ENCODE data around the gene ARHGAP25.

The ARHGAP25 gene

GRCh38 chr2:68835621-68836020 is 101.0 kb downstream of the ARHGAP25 start:
- DNase-seq, result no peak

- DNase-seq, result peak; percentile 90
Observed at GRCh38 chr2:68837164-68837860, 102.7 kb downstream of the ARHGAP25 start.

GRCh38 chr2:68837861-68838341 is 103.3 kb downstream of the ARHGAP25 start:
- no peak for DNase-seq

GRCh38 chr2:68838641-68839040 is 104.0 kb downstream of the ARHGAP25 start:
- DNase-seq, result no peak

DNA sequence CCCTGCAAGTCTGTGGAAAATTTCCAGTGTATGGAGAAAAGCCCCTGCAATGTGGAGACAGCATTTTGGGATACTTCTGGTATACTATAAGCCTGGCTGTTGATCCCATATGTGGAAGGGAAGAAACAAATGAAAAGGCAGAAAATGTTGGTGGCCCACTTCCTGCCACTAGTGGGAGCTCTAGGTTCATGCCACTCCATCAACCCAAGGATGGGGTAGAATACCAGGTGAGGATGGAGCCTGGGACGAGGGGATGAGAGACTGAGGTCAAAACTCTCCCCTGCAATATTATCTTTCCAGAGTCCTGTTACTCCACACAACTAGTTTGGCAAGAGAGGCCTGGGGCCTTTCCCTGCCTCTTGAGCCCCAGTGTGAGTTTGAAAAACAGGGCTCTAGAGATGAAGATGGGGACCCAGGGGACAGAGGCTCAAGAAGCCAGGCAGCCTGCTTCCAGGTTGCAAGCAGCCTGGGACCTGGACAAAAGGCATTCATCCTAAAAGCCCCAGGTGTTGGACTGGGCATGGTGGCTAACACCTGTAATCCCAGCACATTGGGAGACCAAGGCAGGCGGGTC is 104.7 kb downstream of the ARHGAP25 start:
- peak; percentile 81 for DNase-seq

- no peak for DNase-seq
Observed at GRCh38 chr2:68845043-68845442, 110.4 kb downstream of the ARHGAP25 start.

DNA sequence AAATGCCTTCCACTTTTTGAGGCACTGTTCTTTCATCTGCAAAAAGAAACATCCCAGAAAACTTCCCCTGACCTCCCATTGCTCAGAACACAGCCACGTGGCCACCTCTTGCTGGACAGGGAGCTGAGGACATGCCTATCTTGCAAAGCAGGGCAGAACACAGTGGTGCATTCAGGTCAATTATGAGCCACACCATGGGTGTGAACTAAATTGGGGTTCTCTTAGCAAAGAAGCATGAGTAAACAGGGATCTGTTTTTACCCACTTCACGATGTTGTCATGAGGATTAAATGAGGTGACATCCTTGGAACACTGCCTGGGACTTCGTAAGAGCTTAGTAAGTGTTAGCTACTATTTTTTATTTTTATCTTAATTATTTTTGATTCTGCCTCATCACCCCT is 111.5 kb downstream of the ARHGAP25 start:
- no peak for DNase-seq

- peak; percentile 58 for DNase-seq
Observed at GRCh38 chr2:68847751-68848150, 113.1 kb downstream of the ARHGAP25 start.

DNA sequence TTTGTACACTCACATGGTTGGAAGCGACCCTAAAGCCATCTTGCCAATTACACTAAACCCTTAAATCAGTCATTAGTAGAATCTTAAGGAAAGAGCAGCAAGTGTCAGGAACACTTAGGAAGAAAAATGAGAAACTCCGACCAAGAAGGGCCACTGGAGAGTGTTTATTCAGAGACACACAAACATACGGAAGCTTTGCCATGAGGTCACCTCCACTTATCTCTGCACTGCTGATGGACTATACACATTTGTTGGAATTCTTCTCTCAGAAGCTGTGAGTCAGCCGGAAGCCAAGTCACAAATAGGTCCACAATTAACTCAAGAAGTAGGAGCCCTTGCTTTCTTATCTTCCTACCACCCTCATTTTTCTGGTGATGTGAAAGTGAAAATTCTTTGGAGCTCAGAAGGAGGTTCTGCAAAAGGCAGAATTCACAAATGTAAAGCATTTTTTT is 115.0 kb downstream of the ARHGAP25 start:
- peak; percentile 89 for DNase-seq

- DNase-seq, result no peak
Observed at GRCh38 chr2:68850524-68850923, 115.9 kb downstream of the ARHGAP25 start.

DNA sequence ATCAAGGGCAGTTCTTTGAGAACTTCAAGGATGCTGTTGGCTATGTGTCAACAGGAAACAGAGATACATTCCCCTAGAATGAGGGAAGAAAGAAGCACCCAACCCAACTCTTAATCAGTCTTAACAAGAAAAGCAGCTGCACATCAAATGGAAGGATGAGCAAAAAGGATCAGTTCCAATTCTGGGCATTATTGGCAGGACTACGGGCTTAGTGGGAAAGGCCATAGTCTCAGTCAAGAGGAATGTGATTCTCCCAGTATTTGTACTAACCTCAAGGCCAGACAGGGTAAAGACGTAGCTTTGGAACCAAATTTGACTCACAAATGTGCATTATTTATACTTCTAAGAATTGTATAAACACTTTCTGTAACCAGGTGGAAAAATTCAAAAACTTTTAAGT is 118.4 kb downstream of the ARHGAP25 start:
- no peak for DNase-seq

DNA sequence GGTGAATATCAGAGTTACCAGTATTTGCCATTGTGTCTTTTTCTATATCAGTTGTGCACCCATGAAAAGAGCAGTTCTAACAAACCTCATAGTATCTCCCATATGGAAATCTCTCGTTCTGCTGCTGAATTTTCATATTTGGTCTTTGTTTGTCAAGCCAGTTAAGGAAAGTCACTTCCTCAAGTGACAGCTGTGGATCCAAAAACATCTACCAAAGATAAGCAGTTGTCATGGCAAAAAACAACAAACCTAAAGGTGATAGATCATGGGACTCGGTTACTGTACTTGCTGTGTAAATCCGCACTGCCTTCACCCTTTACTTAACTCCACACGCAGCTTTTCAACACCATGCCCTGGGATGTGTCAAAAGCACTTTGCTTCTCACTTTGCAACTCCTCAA is 119.3 kb downstream of the ARHGAP25 start:
- DNase-seq, result no peak

DNA sequence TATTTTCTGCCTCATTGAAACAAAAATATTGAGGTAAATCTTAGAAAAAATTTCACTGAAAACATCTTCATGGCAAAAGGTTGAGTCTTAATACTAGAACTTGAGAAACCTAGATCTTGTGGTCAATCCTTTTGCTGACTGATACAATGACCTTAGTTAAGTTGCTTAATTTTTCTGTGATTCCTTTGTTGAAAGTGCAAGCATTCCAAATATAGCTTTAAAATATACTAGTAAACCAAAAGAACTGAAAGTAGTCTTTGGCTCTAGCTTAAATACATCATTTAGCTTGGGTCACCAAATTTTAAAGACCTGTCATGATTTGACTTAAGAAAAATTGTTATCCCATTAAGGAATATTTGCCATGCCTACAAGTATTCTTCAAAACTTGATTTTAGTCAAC is 119.9 kb downstream of the ARHGAP25 start:
- no peak for DNase-seq

GRCh38 chr2:68855550-68855949 is 120.9 kb downstream of the ARHGAP25 start:
- DNase-seq, result no peak

DNA sequence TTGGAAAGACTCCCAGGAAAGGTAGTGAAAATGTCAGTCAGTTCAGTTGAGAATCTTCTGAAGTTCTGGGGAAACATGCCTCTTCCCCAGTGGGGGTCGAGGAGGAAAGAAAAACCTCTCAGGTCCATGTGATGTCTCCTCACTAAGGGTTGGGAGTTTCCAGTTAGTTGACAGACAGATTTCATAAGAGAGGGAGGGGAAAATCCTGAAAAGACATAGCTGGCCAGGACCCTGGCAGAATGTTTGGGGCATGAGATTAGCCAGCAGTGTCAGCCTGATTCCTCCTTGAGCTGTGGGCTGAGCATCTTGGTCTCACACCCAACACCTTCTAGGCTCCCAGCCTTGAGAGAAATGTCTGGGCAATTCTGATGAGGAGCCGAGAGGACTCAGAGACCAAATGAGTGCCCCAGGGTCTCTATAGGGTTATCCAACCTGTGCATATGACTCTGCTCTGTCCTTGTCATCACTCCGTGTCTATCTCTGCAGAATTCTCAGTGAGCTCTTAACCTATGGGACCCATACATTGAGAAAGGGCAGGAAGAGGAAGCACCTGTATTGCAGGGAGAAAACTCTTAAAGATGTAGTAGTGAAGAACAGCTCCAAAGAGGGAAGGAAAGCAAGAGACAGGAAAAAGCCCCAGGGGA is 122.7 kb downstream of the ARHGAP25 start:
- no peak for DNase-seq

DNA sequence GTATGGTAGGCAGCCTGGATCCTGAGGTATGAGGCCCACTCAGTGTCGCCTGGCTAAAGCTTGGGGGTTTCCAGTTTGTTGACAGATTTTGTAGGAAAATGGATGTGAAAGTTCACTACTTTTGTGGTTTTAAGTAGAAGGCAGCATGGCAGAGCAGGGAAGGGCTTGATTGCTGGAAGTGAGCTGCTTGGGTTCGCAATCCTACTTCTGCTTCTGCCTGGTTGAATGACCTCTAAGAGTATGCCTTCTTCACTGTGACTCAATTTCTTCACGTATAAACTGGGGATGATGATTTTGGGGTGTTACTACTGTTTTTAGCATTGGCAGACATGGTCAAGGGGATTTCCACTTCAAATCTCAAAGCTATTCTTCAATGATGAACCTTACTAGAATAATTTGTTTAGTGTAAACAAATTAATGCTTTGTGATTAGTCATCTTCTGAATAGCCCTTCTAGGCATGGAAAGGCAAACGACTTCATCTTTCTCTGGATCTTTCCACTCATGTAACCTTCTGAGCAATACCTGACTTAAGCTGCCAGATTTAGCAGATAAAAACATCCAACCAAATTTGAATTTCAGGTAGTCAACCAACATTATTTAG is 123.3 kb downstream of the ARHGAP25 start:
- DNase-seq, result peak; percentile 9

DNA sequence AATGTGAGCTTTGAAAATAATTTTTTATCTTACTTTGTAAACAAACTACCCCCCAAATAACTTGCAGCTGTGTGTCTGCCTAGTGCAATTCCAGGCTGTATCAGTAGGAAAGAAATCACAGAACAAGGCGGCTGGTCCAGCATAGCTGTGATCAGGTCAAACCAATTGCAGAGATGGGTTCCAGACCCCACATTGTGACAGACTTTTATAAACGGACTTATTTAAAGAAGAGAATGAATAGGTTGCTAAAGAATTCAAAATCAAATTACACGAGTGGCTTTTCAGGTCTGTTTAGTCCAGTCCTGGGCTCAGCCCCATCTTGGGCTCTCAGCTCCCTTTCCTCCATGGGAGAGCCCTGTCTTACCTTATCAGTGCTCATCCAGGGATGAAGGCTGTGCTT is 125.5 kb downstream of the ARHGAP25 start:
- no peak for DNase-seq

DNA sequence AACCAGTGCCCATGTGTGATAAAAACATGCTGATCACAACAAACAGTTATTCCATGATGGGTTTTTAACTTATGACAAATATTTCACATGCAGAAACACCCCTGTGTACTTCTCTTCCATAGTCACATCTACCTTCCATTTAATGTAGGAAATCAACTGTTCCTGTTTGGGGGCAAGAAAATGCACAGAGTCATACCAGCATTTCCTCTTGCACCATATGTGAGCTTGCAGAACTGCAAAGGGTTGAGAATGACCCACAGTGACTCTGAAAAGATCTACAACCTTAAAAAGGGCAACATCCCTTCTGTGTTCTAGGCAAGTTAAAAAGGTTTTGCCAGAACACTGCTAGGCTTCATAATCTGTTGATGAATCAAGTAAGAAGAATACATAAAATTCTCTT is 126.7 kb downstream of the ARHGAP25 start:
- DNase-seq, result no peak

DNA sequence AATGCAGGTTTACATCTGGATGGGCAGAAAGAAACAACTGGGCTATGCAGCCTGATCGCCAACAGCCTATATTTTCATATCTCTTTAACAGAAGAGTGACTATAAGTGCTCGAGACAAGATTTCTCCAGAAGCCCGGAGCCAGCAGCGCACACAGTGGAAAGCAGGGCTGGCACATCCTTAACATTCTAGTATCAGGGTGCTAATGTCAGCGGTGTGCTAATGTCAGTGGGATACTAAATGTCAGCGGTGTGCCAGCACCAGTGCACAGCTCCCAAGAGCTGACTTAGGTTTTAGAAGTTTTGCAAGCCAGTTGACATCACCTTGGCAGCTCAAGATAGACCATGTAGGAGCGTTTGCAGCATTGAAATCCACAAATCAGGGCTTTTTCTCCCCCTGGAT is 128.3 kb downstream of the ARHGAP25 start:
- DNase-seq, result no peak

GRCh38 chr2:68863996-68864395 is 129.4 kb downstream of the ARHGAP25 start:
- no peak for DNase-seq

GRCh38 chr2:68865108-68865507 is 130.5 kb downstream of the ARHGAP25 start:
- DNase-seq, result no peak

DNA sequence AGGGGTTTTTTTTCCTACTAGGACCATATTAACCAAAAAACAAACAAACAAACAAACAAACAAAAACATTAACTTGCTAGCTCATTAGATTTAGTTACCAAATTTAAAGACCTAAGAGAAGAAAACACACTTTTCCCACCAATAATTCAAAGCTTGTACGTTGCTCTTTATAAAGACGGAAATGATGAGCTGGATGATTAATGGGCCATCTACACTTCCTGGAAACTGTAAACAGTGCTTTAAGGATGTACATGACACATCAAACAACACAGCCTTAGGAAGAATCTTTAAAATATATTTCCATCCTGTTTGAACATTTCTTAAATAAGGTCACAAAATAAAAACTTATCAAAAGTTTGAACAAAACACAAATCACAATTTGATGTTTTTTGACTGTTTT is 135.6 kb downstream of the ARHGAP25 start:
- DNase-seq, result peak; percentile 51

- no peak for DNase-seq
Observed at GRCh38 chr2:68871159-68871764, 136.7 kb downstream of the ARHGAP25 start, which contains the start of gene BMP10. Gene BMP10 (minus strand): TSS chr2:68871397. CDS start chr2:68871358, 39 bp downstream.

All from DMS53 (cell line).